Neuronal stem cell (in vitro differentiated cells): ENCODE data around the gene OR52N5.

Experiments used
- DNase-seq: peaks from one replicate; pipeline ENCODE4 v3.0.0-alpha.2; 2013; ENCODE audit warnings: low spot score
- H2AFZ ChIP-seq: one replicate; pipeline ENCODE4 v1.6.1; 2013; ENCODE audit warnings: mild to moderate bottlenecking, low read length, inconsistent platforms
- H2AK5ac ChIP-seq: 2 replicates; pipeline ENCODE4 v1.6.1; 2013; ENCODE audit warnings: low read depth, mild to moderate bottlenecking, inconsistent platforms, low read length, moderate library complexity, mixed read lengths
- H2BK120ac ChIP-seq: 2 replicates; pipeline ENCODE4 v1.6.1; 2013; ENCODE audit warnings: low read depth, mild to moderate bottlenecking, inconsistent platforms, low read length, moderate library complexity, mixed read lengths
- H2BK12ac ChIP-seq: one replicate; pipeline ENCODE4 v1.6.1; 2013; ENCODE audit warnings: low read length, inconsistent platforms
- H2BK15ac ChIP-seq: 2 replicates; pipeline ENCODE4 v1.6.1; 2013; ENCODE audit warnings: mild to moderate bottlenecking, low read length, inconsistent platforms, mixed read lengths
- H2BK5ac ChIP-seq: one replicate; pipeline ENCODE4 v1.6.1; 2013; ENCODE audit warnings: inconsistent platforms, mild to moderate bottlenecking, low read length, moderate library complexity
- H3K14ac ChIP-seq: one replicate; pipeline ENCODE4 v1.6.1; 2013; ENCODE audit warnings: low read length, inconsistent platforms
- H3K18ac ChIP-seq: 2 replicates; pipeline ENCODE4 v1.6.1; 2013; ENCODE audit warnings: low read length, inconsistent platforms
- H3K23ac ChIP-seq: 2 replicates; pipeline ENCODE4 v1.6.1; 2013; ENCODE audit warnings: low read depth, mild to moderate bottlenecking, mixed read lengths, low read length, inconsistent platforms; ENCODE audit not compliant: poor library complexity
- H3K27ac ChIP-seq: replicated peaks from 3 replicates; pipeline ENCODE4 v1.5.1; 2013; ENCODE audit warnings: low read length, inconsistent platforms
- H3K27me3 ChIP-seq, 3 experiments: 2 replicates each; pipeline ENCODE4 v1.6.1; 2013; ENCODE audit warnings: low read length in 3 of 3, mild to moderate bottlenecking in 2 of 3, inconsistent platforms in 1 of 3, low read depth in 1 of 3, mixed read lengths in 1 of 3, moderate library complexity in 1 of 3; ENCODE audit not compliant: control insufficient read depth in 3 of 3, insufficient read depth in 3 of 3
- H3K36me3 ChIP-seq, 2 donors: replicated peaks in 1 of 2; 2 replicates each; pipeline ENCODE4 v1.6.1; 2013; ENCODE audit warnings: low read length in 2 of 2; ENCODE audit not compliant: control insufficient read depth in 2 of 2, insufficient read depth in 2 of 2
- H3K4ac ChIP-seq: 2 replicates; pipeline ENCODE4 v1.6.1; 2013; ENCODE audit warnings: inconsistent platforms, mild to moderate bottlenecking, low read length, moderate library complexity
- H3K4me1 ChIP-seq, 2 donors: 1 replicate in 1 of 2; 2 replicates in 1 of 2; pipeline ENCODE4 v1.6.1; 2013; ENCODE audit warnings: low read length in 2 of 2, low read depth in 1 of 2; ENCODE audit not compliant: control insufficient read depth in 2 of 2, insufficient read depth in 1 of 2
- H3K4me2 ChIP-seq: one replicate; pipeline ENCODE4 v1.6.1; 2013; ENCODE audit warnings: mild to moderate bottlenecking, low read length, inconsistent platforms; ENCODE audit not compliant: insufficient read depth, poor library complexity, severe bottlenecking
- H3K4me3 ChIP-seq, 2 donors: 2 replicates each; pipeline ENCODE4 v1.5.1; 2013; ENCODE audit warnings: low read length in 2 of 2, mild to moderate bottlenecking in 2 of 2, inconsistent platforms in 1 of 2, moderate library complexity in 1 of 2
- H3K79me1 ChIP-seq: one replicate; pipeline ENCODE4 v1.6.1; 2013; ENCODE audit warnings: low read depth, mild to moderate bottlenecking, inconsistent platforms, low read length, moderate library complexity
- H3K9ac ChIP-seq: one replicate; pipeline ENCODE4 v1.6.1; 2013; ENCODE audit warnings: mild to moderate bottlenecking, low read depth, low read length, inconsistent platforms; ENCODE audit not compliant: poor library complexity
- H3K9me3 ChIP-seq, 2 donors: replicated peaks in 1 of 2; 2 replicates each; pipeline versions ENCODE3 to v1.6.1; 2013; ENCODE audit warnings: low read length in 2 of 2, mild to moderate bottlenecking in 2 of 2, inconsistent platforms in 1 of 2, low read depth in 1 of 2, mixed read lengths in 1 of 2, moderate library complexity in 1 of 2; ENCODE audit not compliant: control insufficient read depth in 2 of 2, insufficient read depth in 1 of 2
- H4K8ac ChIP-seq: one replicate; pipeline ENCODE4 v1.6.1; 2013; ENCODE audit warnings: low read depth, mild to moderate bottlenecking, inconsistent platforms, low read length, moderate library complexity
- H4K91ac ChIP-seq: one replicate; pipeline ENCODE4 v1.6.1; 2013; ENCODE audit warnings: low read length, low read depth, mild to moderate bottlenecking, inconsistent platforms; ENCODE audit not compliant: poor library complexity
- WGBS, 2 donors: extraction: QIAGEN DNeasy Blood & Tissue Kit; methylation state at CpG; one replicate each; pipeline ENCODE4 v1.1.7; 2013; ENCODE audit warnings: missing lambda C conversion rate in 2 of 2, mixed read lengths in 1 of 2; ENCODE audit not compliant: insufficient read length in 2 of 2, insufficient replicate concordance in 1 of 2; ENCODE audit errors: extremely low coverage in 2 of 2; 5-methylcytosine and 5-hydroxymethylcytosine counted together

Gene OR52N5

DNA sequence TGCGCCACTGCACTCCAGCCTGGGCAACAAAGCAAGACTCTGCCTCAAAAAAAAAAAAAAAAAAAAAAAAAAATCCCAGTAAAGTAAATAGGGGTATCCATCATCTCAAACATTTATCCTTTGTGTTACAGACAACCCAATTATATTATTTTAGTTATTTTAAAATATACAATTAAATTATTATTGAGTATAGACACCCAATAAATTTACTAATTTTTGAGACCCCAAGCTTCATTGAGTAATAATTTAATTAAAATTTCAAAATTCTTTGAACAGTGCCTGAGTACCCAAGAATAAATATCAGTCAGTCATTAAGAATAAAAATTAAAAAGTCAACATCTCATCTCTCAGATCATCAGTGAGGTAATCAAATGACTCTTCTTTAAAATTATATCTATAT, 29.2 kb downstream of the OR52N5 start, which contains the start of gene OR52N4:
TSS of gene OR52N4 (plus strand) at position 301 of the 400 bp plus-strand sequence. CDS start 498 bp downstream, outside the sequence.
- Histone ChIP-seq H3K4ac (no peak within 1 kb of the TSS), H2BK5ac (no peak within 1 kb of the TSS), H3K27ac (no peak within 1 kb of the TSS), H3K18ac (no peak within 1 kb of the TSS), H2AFZ (no peak within 1 kb of the TSS), H2AK5ac (no peak within 1 kb of the TSS), H3K23ac (no peak within 1 kb of the TSS), H3K9ac (no peak within 1 kb of the TSS), H2BK120ac (no peak within 1 kb of the TSS), H3K27me3 (no peaks in the 10 kb centered on the region), H3K9me3 (no peaks in the 10 kb centered on the region), H3K4me3 (no peak within 1 kb of the TSS), H2BK12ac (no peak within 1 kb of the TSS), H4K91ac (no peak within 1 kb of the TSS), H3K79me1 (no peaks in the 10 kb centered on the region), H3K4me2 (no peak within 1 kb of the TSS), H2BK15ac (no peak within 1 kb of the TSS), H4K8ac (no peak within 1 kb of the TSS), H3K4me1 (no peaks in the 10 kb centered on the region), H3K36me3 (no peaks in the 10 kb centered on the region), H3K14ac (no peak within 1 kb of the TSS)
- no peak for DNase-seq
- no CpG with 5 or more reads among the region's 1 CpG for WGBS, 2 donors

- Histone ChIP-seq H2AFZ (no peak overlapping the region), H3K4ac (no peak overlapping the region), H3K23ac (no peak overlapping the region), H3K36me3 (no peaks in the 10 kb centered on the region), H3K27me3 (no peaks in the 10 kb centered on the region), H4K91ac (no peak overlapping the region), H3K14ac (no peak overlapping the region), H3K18ac (no peak overlapping the region), H3K9ac (no peak overlapping the region), H4K8ac (no peak overlapping the region), H3K4me1 (no peaks in the 10 kb centered on the region), H2AK5ac (no peak overlapping the region), H2BK5ac (no peak overlapping the region), H3K4me3 (no peak overlapping the region), H3K79me1 (no peaks in the 10 kb centered on the region), H3K27ac (no peak overlapping the region), H2BK12ac (no peak overlapping the region), H2BK15ac (no peak overlapping the region), H2BK120ac (no peak overlapping the region), H3K4me2 (no peak overlapping the region), H3K9me3 (no peaks in the 10 kb centered on the region)
- DNase-seq: no peak
- no CpG with 5 or more reads among the region's 3 CpGs for WGBS, 2 donors
Observed at GRCh38 chr11:5749836-5750235, 33.3 kb downstream of the OR52N5 start.

DNA sequence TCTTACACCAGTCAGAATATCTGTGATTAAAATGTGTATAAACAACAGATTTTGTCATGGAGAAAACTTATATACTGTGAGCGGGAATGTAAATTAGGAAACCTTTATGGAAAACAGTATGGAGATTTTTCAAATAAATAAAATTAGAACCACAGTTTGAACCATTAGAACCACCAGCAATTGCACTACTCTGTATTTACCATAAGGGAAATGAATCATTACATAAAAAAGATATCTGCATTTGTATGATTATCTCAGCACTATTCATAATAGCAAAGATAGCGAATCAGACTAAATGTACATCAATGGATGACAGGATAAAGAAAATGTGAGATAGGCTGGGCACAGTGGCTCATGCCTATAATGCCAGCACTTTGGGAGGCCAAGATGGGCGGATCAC, 36.5 kb downstream of the OR52N5 start:
- H4K91ac ChIP-seq: no peak overlapping the region
- H3K14ac ChIP-seq: no peak overlapping the region
- no peak overlapping the region for H3K4me3 ChIP-seq
- H3K4me2 ChIP-seq: no peak overlapping the region
- H3K9ac ChIP-seq: no peak overlapping the region
- no CpG with 5 or more reads among the region's 3 CpGs for WGBS, 2 donors
- H3K36me3 ChIP-seq: no peaks in the 10 kb centered on the region
- no peak overlapping the region for H3K23ac ChIP-seq
- H3K79me1 ChIP-seq: no peaks in the 10 kb centered on the region
- no peak for DNase-seq
- H2BK12ac ChIP-seq: no peak overlapping the region
- no peak overlapping the region for H3K4ac ChIP-seq
- no peak overlapping the region for H2BK120ac ChIP-seq
- H2AK5ac ChIP-seq: no peak overlapping the region
- no peaks in the 10 kb centered on the region for H3K27me3 ChIP-seq
- no peak overlapping the region for H4K8ac ChIP-seq
- no peaks in the 10 kb centered on the region for H3K9me3 ChIP-seq
- H3K27ac ChIP-seq: no peak overlapping the region
- H2BK5ac ChIP-seq: no peak overlapping the region
- H3K18ac ChIP-seq: no peak overlapping the region
- H2AFZ ChIP-seq: no peak overlapping the region
- no peak overlapping the region for H2BK15ac ChIP-seq
- H3K4me1 ChIP-seq: no peaks in the 10 kb centered on the region

DNA sequence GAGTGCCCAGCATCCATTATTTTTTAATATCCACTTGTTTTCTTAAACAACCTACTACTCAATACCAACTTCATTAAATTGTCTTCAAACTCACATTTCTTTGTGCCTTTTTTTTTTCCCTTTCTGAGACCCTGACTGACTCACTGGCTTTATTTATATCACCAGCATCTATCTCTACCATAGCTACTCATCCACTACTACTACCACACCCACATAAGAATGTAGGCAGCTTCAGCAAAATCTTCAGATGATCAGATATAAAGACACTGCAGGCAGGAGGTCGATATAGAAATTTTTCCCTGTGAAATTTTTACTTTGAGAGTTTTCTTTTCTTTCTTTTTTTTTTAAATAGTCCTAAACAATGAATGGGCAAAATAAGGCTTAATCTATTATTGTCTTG, 44.7 kb downstream of the OR52N5 start:
- H2BK12ac ChIP-seq: no peak overlapping the region
- H3K4me1 ChIP-seq: peaks cover 0 to 6% of the 10 kb centered on the region in 2 donors
- no peaks in the 10 kb centered on the region for H3K27me3 ChIP-seq
- H3K4me2 ChIP-seq: no peak overlapping the region
- H4K8ac ChIP-seq: no peak overlapping the region
- H3K18ac ChIP-seq: no peak overlapping the region
- H3K14ac ChIP-seq: no peak overlapping the region
- no peak overlapping the region for H3K23ac ChIP-seq
- no peak overlapping the region for H2AFZ ChIP-seq
- H4K91ac ChIP-seq: no peak overlapping the region
- H3K4ac ChIP-seq: no peak overlapping the region
- H3K36me3 ChIP-seq: no peaks in the 10 kb centered on the region
- no peak overlapping the region for H2BK15ac ChIP-seq
- H3K27ac ChIP-seq: no peak overlapping the region
- no peaks in the 10 kb centered on the region for H3K79me1 ChIP-seq
- no peak overlapping the region for H2BK120ac ChIP-seq
- no CpG with 5 or more reads among the region's 1 CpG for WGBS, 2 donors
- no peak overlapping the region for H3K9ac ChIP-seq
- no peak overlapping the region for H2BK5ac ChIP-seq
- DNase-seq: no peak
- H3K4me3 ChIP-seq: no peak overlapping the region
- no peaks in the 10 kb centered on the region for H3K9me3 ChIP-seq
- H2AK5ac ChIP-seq: no peak overlapping the region
